HEK293 (cell line): ENCODE results near the gene PITPNC1.
A peak's percentile ranks its signal among the peaks of the same experiment; 100 is the strongest.

Source experiments
- CTCF ChIA-PET: fragments of 350-600 bp; formaldehyde crosslinking; extraction: SDS; loops from one replicate; lab custom pipeline; 2021; ENCODE audit warnings: antibody characterized with exemption; lab: Yijun Ruan, JAX
- POLR2A ChIA-PET: fragments of 300-600 bp; formaldehyde crosslinking; extraction: SDS; loops from one replicate; lab custom pipeline; 2020; ENCODE audit warnings: antibody characterized with exemption, inconsistent platforms; lab: Yijun Ruan, JAX
- H3K27ac ChIP-seq: fragments of 200-500 bp; sonication (Bioruptor generic); 2 replicates; pipeline ENCODE4 v1.5.1; 2014; ENCODE audit warnings: low read depth, low read length, control low read depth, inconsistent platforms; ENCODE audit errors: extremely low read depth
- H3K36me3 ChIP-seq, 2 experiments: fragments of 200-500 bp in 1 of 2; sonication (Bioruptor generic) in 1 of 2; 1 replicate in 1 of 2; 2 replicates in 1 of 2; pipeline ENCODE4 v1.5.1; 2014 to 2017; ENCODE audit warnings: inconsistent platforms in 2 of 2, low read length in 2 of 2; ENCODE audit not compliant: control insufficient read depth in 2 of 2, insufficient read depth in 1 of 2
- H3K4me1 ChIP-seq: fragments of 200-500 bp; sonication (Bioruptor generic); 2 replicates; pipeline ENCODE4 v1.5.1; 2014; ENCODE audit warnings: mild to moderate bottlenecking, low read length, inconsistent platforms; ENCODE audit not compliant: control insufficient read depth, insufficient read depth
- H3K4me3 ChIP-seq: 2 replicates; pipeline ENCODE4 v1.5.1; 2011; ENCODE audit warnings: low read depth, mild to moderate bottlenecking, control low read depth, low read length, moderate library complexity
- H3K9me3 ChIP-seq: fragments of 200-500 bp; sonication (Bioruptor generic); 2 replicates; pipeline ENCODE4 v1.5.1; 2014; ENCODE audit warnings: low read depth, low read length, inconsistent platforms; ENCODE audit not compliant: control insufficient read depth, insufficient read depth
- BCL11B ChIP-seq: fragments of 450-650 bp; formaldehyde crosslinking; IDR thresholded peaks from 2 replicates; pipeline ENCODE4 v1.5.1; 2016; ENCODE audit warnings: low read depth, missing biosample characterization, missing genetic modification characterization
- HOXA7 ChIP-seq: sonication (generic); formaldehyde crosslinking; IDR thresholded peaks from 2 replicates; pipeline ENCODE4 v1.8.1; 2022; ENCODE audit warnings: missing genetic modification reagents, borderline replicate concordance
- PRDM4 ChIP-seq: fragments of 450-650 bp; formaldehyde crosslinking; IDR thresholded peaks from 2 replicates; pipeline ENCODE4 v1.5.1; 2017; ENCODE audit warnings: missing biosample characterization, missing genetic modification characterization
- ZBTB26 ChIP-seq: fragments of 450-650 bp; formaldehyde crosslinking; optimal IDR thresholded peaks from 2 replicates; pipeline ENCODE3; 2016; ENCODE audit warnings: missing biosample characterization, mild to moderate bottlenecking, missing genetic modification characterization
- ZBTB6 ChIP-seq: fragments of 450-650 bp; formaldehyde crosslinking; IDR thresholded peaks from 2 replicates; pipeline ENCODE4 v1.5.1; 2017; ENCODE audit warnings: missing biosample characterization, missing genetic modification characterization
- ZNF239 ChIP-seq: fragments of 450-650 bp; formaldehyde crosslinking; IDR thresholded peaks from 2 replicates; pipeline ENCODE4 v1.5.1; 2016; ENCODE audit warnings: missing biosample characterization, missing genetic modification characterization
- ZNF341 ChIP-seq: fragments of 450-650 bp; formaldehyde crosslinking; IDR thresholded peaks from 2 replicates; pipeline ENCODE4; 2016; ENCODE audit warnings: low read depth, missing biosample characterization, missing genetic modification characterization
- ZNF350 ChIP-seq: fragments of 450-650 bp; formaldehyde crosslinking; IDR thresholded peaks from 2 replicates; pipeline ENCODE4 v1.5.0; 2017; ENCODE audit warnings: missing biosample characterization, mild to moderate bottlenecking, missing genetic modification characterization
- ZNF521 ChIP-seq: fragments of 450-650 bp; formaldehyde crosslinking; IDR thresholded peaks from 2 replicates; pipeline ENCODE4 v1.5.1; 2017; ENCODE audit warnings: missing biosample characterization, mild to moderate bottlenecking, missing genetic modification characterization
- ZNF621 ChIP-seq: fragments of 450-650 bp; formaldehyde crosslinking; IDR thresholded peaks from 2 replicates; pipeline ENCODE4 v1.5.1; 2017; ENCODE audit warnings: missing biosample characterization, missing genetic modification characterization
- ZNF623 ChIP-seq: fragments of 450-650 bp; formaldehyde crosslinking; IDR thresholded peaks from 2 replicates; pipeline ENCODE4 v1.5.1; 2016; ENCODE audit warnings: missing biosample characterization, missing genetic modification characterization
- ZNF624 ChIP-seq: fragments of 450-650 bp; formaldehyde crosslinking; IDR thresholded peaks from 2 replicates; pipeline ENCODE4 v1.5.1; 2017; ENCODE audit warnings: missing biosample characterization, missing genetic modification characterization
- ZNF791 ChIP-seq: fragments of 450-650 bp; formaldehyde crosslinking; IDR thresholded peaks from 2 replicates; pipeline ENCODE4 v1.5.1; 2016; ENCODE audit warnings: missing biosample characterization, missing genetic modification characterization
- TF ChIP-seq, protein P1 (sequence below): fragments of 450-650 bp; formaldehyde crosslinking; IDR thresholded peaks from 2 replicates; pipeline ENCODE4 v1.5.1; 2016; ENCODE audit warnings: missing biosample characterization, missing genetic modification characterization
- TF ChIP-seq, protein P2 (sequence below): IDR thresholded peaks from 2 replicates; pipeline ENCODE4 v1.6.1; 2011; ENCODE audit warnings: mild to moderate bottlenecking, low read depth, low read length, borderline replicate concordance
- TF ChIP-seq, protein P3 (sequence below): fragments of 450-650 bp; formaldehyde crosslinking; IDR thresholded peaks from 2 replicates; pipeline ENCODE4 v1.5.1; 2016; ENCODE audit warnings: missing biosample characterization, missing genetic modification characterization
- TF ChIP-seq, protein P4 (sequence below): fragments of 450-650 bp; formaldehyde crosslinking; IDR thresholded peaks from 2 replicates; pipeline ENCODE4 v1.5.1; 2017; ENCODE audit warnings: missing biosample characterization, missing genetic modification characterization
- TF ChIP-seq, protein P5 (sequence below): sonication (generic); formaldehyde crosslinking; IDR thresholded peaks from 2 replicates; pipeline ENCODE4 v1.8.1; 2022; ENCODE audit warnings: mild to moderate bottlenecking, moderate library complexity, missing genetic modification reagents

Gene PITPNC1

GRCh38 chr17:67717192-67717623, 340.1 kb downstream of the PITPNC1 start (continued):
- TF ChIP-seq ZBTB6 (tag by site-specific recombination) (0 out of 2 replicates have a peak, but pooled peaks have one; percentile 12), ZNF341 (peak; percentile 60; the same call in 1 of the 2 replicates), HOXA7 (CRISPR knock-in tag) (no peak)
- TF ChIP-seq, protein P1, sequence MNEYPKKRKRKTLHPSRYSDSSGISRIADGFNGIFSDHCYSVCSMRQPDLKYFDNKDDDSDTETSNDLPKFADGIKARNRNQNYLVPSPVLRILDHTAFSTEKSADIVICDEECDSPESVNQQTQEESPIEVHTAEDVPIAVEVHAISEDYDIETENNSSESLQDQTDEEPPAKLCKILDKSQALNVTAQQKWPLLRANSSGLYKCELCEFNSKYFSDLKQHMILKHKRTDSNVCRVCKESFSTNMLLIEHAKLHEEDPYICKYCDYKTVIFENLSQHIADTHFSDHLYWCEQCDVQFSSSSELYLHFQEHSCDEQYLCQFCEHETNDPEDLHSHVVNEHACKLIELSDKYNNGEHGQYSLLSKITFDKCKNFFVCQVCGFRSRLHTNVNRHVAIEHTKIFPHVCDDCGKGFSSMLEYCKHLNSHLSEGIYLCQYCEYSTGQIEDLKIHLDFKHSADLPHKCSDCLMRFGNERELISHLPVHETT (tag by site-specific recombination), result no peak

DNA sequence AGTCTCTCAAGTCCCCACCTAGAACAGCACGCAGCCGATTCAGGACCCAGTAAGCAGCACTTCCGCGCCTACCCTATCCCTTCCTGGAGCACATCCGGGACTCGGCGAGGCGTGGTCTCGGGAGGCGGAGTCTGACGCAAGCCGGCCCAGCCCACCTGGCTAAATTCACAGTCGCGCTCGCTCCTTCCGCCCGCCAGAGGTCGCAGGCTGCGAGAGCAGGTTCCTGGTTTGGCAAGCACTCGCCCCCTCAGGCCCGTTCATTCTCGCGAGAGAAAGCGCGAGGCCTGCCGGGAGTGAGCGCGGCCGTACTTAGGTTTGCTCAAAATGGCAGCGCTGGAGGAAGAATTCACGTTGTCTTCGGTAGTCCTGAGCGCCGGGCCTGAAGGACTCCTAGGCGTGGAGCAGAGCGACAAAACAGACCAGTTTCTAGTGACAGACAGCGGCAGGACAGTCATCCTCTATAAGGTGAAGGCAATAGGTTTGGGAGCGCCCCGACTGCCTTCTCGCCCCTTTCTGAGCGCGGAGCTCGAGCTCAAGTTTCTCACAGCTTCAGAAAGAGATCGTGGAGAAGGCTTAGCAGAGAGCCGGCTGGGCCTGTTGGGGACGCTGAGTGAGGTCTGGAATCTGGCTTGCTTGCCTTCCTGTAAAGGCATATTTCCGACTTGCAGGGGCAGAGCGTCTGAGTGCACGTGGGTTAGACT, 340.7 kb downstream of the PITPNC1 start, which contains the start of gene NOL11:
NOL11 (plus strand) TSS at position 313 of the 701 bp plus-strand sequence; CDS start at position 325, 12 bp downstream.
- H3K4me3 ChIP-seq, result peak within 1 kb of the TSS; percentile 66
- TF ChIP-seq, protein P2, sequence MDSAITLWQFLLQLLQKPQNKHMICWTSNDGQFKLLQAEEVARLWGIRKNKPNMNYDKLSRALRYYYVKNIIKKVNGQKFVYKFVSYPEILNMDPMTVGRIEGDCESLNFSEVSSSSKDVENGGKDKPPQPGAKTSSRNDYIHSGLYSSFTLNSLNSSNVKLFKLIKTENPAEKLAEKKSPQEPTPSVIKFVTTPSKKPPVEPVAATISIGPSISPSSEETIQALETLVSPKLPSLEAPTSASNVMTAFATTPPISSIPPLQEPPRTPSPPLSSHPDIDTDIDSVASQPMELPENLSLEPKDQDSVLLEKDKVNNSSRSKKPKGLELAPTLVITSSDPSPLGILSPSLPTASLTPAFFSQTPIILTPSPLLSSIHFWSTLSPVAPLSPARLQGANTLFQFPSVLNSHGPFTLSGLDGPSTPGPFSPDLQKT, result peak; percentile 49; the same call in 1 of the 2 replicates
- TF ChIP-seq, protein P3, sequence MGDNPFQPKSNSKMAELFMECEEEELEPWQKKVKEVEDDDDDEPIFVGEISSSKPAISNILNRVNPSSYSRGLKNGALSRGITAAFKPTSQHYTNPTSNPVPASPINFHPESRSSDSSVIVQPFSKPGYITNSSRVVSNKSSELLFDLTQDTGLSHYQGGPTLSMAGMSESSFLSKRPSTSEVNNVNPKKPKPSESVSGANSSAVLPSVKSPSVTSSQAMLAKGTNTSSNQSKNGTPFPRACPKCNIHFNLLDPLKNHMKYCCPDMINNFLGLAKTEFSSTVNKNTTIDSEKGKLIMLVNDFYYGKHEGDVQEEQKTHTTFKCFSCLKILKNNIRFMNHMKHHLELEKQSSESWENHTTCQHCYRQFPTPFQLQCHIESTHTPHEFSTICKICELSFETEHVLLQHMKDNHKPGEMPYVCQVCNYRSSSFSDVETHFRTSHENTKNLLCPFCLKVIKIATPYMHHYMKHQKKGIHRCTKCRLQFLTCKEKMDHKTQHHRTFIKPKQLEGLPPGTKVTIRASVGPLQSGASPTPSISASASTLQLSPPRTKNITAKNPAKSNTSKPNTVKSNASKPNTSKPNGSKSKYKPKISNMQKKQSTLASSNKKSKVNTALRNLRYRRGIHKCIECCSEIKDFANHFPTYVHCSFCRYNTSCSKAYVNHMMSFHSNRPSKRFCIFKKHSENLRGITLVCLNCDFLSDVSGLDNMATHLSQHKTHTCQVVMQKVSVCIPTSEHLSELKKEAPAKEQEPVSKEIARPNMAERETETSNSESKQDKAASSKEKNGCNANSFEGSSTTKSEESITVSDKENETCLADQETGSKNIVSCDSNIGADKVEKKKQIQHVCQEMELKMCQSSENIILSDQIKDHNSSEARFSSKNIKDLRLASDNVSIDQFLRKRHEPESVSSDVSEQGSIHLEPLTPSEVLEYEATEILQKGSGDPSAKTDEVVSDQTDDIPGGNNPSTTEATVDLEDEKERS (tag by site-specific recombination), result no peak
- TF ChIP-seq ZNF239 (tag by site-specific recombination) (no peak), ZNF350 (tag by site-specific recombination) (no peak), ZBTB26 (tag by site-specific recombination) (peak; percentile 79), ZNF624 (tag by site-specific recombination) (no peak), ZNF623 (tag by site-specific recombination) (no peak), ZNF621 (tag by site-specific recombination) (no peak), ZNF521 (no peak), BCL11B (no peak), ZNF791 (tag by site-specific recombination) (no peak), PRDM4 (tag by site-specific recombination) (no peak)
- TF ChIP-seq, protein P4, sequence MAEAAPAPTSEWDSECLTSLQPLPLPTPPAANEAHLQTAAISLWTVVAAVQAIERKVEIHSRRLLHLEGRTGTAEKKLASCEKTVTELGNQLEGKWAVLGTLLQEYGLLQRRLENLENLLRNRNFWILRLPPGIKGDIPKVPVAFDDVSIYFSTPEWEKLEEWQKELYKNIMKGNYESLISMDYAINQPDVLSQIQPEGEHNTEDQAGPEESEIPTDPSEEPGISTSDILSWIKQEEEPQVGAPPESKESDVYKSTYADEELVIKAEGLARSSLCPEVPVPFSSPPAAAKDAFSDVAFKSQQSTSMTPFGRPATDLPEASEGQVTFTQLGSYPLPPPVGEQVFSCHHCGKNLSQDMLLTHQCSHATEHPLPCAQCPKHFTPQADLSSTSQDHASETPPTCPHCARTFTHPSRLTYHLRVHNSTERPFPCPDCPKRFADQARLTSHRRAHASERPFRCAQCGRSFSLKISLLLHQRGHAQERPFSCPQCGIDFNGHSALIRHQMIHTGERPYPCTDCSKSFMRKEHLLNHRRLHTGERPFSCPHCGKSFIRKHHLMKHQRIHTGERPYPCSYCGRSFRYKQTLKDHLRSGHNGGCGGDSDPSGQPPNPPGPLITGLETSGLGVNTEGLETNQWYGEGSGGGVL (tag by site-specific recombination), result peak; percentile 100
- TF ChIP-seq, protein P5, sequence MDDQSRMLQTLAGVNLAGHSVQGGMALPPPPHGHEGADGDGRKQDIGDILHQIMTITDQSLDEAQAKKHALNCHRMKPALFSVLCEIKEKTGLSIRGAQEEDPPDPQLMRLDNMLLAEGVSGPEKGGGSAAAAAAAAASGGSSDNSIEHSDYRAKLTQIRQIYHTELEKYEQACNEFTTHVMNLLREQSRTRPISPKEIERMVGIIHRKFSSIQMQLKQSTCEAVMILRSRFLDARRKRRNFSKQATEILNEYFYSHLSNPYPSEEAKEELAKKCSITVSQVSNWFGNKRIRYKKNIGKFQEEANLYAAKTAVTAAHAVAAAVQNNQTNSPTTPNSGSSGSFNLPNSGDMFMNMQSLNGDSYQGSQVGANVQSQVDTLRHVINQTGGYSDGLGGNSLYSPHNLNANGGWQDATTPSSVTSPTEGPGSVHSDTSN (CRISPR knock-in tag), result peak; percentile 82; the same call in 1 of the 2 replicates

More for the DNA sequence above, 340.7 kb downstream of the PITPNC1 start, which contains the start of gene NOL11:
- POLR2A ChIA-PET, result interaction anchor here (0.6 to 2.0 kb wide), 10 partner anchors 10 to 360 kb away, joined by 3 to 12 read pairs (median 5); partner anchors contain the start of gene PITPNC1
- H3K36me3 ChIP-seq, result peaks cover 32 to 33% of the 10 kb centered on the region in 2 experiments
- no peaks in the 10 kb centered on the region for H3K9me3 ChIP-seq
- H3K27ac ChIP-seq, result peak within 1 kb of the TSS; percentile 90
- H3K4me1 ChIP-seq, result peaks cover 12% of the 10 kb centered on the region; the same call in 1 of the 2 replicates
- CTCF ChIA-PET, result interaction anchor here (0.5 to 3.4 kb wide), 21 partner anchors 8 to 1043 kb away, joined by 3 to 18 read pairs (median 4); partner anchors contain the start of gene PSMD12
